ENCODE data around the gene CDC42SE2.

The CDC42SE2 gene

GRCh38 chr5:131389096-131389868, 125.4 kb downstream of the CDC42SE2 start:
- H3K4me3 ChIP-seq (ENCODE audit: low read depth, low read length): no peak overlapping the region
- TF ChIP-seq CTCF (IDR thresholded peaks at IDR 0.05; ENCODE audit: borderline replicate concordance, insufficient read depth, low read depth, low read length): no peak

- no peak overlapping the region for H3K4me3 ChIP-seq (ENCODE audit: low read depth, low read length)
- TF ChIP-seq CTCF (IDR thresholded peaks at IDR 0.05; ENCODE audit: borderline replicate concordance, insufficient read depth, low read depth, low read length): no peak
Observed at GRCh38 chr5:131389869-131390265, 126.0 kb downstream of the CDC42SE2 start.

GRCh38 chr5:131392466-131393095, 128.7 kb downstream of the CDC42SE2 start:
- no peak overlapping the region for H3K4me3 ChIP-seq (ENCODE audit: low read depth, low read length)
- TF ChIP-seq CTCF (IDR thresholded peaks at IDR 0.05; ENCODE audit: borderline replicate concordance, insufficient read depth, low read depth, low read length): no peak

GRCh38 chr5:131393498-131393968, 129.7 kb downstream of the CDC42SE2 start:
- no peak overlapping the region for H3K4me3 ChIP-seq (ENCODE audit: low read depth, low read length)
- TF ChIP-seq CTCF (IDR thresholded peaks at IDR 0.05; ENCODE audit: borderline replicate concordance, insufficient read depth, low read depth, low read length): no peak

GRCh38 chr5:131394128-131394527, 130.3 kb downstream of the CDC42SE2 start:
- TF ChIP-seq CTCF (IDR thresholded peaks at IDR 0.05; ENCODE audit: borderline replicate concordance, insufficient read depth, low read depth, low read length): no peak
- no peak overlapping the region for H3K4me3 ChIP-seq (ENCODE audit: low read depth, low read length)

GRCh38 chr5:131396015-131396414, 132.2 kb downstream of the CDC42SE2 start:
- H3K4me3 ChIP-seq (ENCODE audit: low read depth, low read length): no peak overlapping the region
- no peak for TF ChIP-seq CTCF (IDR thresholded peaks at IDR 0.05; ENCODE audit: borderline replicate concordance, insufficient read depth, low read depth, low read length)
